ENCODE measurements around the gene GNGT2.

The GNGT2 gene

DNA sequence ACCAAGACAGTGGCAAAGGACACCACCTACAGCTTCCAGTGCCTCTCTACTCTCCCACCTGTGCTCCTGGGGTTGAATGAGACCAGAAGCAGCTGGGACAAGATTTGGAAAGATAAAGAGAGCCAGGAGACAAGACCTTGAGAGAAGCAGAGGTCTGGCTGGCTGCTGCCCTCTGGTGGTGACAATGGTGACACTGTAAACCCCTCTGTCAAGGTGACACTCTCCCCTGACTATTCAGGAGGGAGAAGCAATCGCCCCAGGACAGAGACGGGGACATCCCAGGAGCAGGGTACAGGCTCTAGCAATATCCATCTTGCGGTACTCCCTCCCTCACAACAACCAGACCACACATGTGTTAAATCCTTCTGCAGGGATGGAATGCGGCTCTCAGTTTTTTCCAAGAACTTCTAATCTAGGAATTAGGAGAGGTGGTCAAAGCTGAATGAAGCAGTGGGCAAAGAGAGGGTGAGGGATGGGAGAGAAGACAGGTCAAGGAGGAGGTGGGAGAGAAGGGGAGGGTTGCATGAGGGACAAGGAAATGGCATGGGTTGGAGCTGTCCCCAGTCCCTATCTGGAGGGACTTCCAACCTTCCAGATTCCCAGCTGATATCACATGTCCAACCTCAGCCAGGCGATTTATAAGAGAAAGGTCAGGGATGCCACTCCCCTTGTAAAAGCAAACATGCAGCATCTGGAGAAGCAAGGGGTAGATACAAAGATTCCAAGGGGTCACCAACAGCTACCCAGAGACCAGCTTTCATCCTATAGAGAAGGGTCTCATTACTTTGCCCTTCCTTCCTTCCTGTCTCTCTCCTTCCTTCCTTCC is 17.3 kb upstream of the GNGT2 start:
- Histone ChIP-seq H3K9me2 (replicated peaks; ENCODE audit: insufficient read depth, low read length) (no peaks in the 10 kb centered on the region), H2AFZ (ENCODE audit: low read length) (no peak overlapping the region), H3K27me3 (replicated peaks; ENCODE audit: insufficient read depth, low read length) (peaks cover 82% of the 10 kb centered on the region), H3K9me3 (replicated peaks; ENCODE audit: insufficient read depth, low read length) (no peaks in the 10 kb centered on the region), H3K27ac (ENCODE audit: low read length) (no peak overlapping the region), H3K79me2 (ENCODE audit: low read length) (no peaks in the 10 kb centered on the region), H4K20me1 (ENCODE audit: insufficient read depth, low read length) (no peaks in the 10 kb centered on the region), H3F3A (ENCODE audit: insufficient read depth, low read length) (no peaks in the 10 kb centered on the region), H3K4me3 (ENCODE audit: low read length) (no peak overlapping the region), H3K4me1 (ENCODE audit: low read length) (peaks cover 4% of the 10 kb centered on the region; the same call in 1 of the 2 replicates), H3K4me2 (ENCODE audit: low read depth, low read length) (no peak overlapping the region), H3K9ac (ENCODE audit: low read length) (no peak overlapping the region), H3K36me3 (replicated peaks; ENCODE audit: insufficient read depth, low read length) (no peaks in the 10 kb centered on the region)
- no peak for TF ChIP-seq EZH2 (optimal IDR thresholded peaks at IDR 0.05; ENCODE audit: low read depth, low read length)
- TF ChIP-seq, protein P1, sequence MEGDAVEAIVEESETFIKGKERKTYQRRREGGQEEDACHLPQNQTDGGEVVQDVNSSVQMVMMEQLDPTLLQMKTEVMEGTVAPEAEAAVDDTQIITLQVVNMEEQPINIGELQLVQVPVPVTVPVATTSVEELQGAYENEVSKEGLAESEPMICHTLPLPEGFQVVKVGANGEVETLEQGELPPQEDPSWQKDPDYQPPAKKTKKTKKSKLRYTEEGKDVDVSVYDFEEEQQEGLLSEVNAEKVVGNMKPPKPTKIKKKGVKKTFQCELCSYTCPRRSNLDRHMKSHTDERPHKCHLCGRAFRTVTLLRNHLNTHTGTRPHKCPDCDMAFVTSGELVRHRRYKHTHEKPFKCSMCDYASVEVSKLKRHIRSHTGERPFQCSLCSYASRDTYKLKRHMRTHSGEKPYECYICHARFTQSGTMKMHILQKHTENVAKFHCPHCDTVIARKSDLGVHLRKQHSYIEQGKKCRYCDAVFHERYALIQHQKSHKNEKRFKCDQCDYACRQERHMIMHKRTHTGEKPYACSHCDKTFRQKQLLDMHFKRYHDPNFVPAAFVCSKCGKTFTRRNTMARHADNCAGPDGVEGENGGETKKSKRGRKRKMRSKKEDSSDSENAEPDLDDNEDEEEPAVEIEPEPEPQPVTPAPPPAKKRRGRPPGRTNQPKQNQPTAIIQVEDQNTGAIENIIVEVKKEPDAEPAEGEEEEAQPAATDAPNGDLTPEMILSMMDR (IDR thresholded peaks at IDR 0.05; ENCODE audit: low read length): peak; percentile 85
- DNase-seq: peak; percentile 67

DNA sequence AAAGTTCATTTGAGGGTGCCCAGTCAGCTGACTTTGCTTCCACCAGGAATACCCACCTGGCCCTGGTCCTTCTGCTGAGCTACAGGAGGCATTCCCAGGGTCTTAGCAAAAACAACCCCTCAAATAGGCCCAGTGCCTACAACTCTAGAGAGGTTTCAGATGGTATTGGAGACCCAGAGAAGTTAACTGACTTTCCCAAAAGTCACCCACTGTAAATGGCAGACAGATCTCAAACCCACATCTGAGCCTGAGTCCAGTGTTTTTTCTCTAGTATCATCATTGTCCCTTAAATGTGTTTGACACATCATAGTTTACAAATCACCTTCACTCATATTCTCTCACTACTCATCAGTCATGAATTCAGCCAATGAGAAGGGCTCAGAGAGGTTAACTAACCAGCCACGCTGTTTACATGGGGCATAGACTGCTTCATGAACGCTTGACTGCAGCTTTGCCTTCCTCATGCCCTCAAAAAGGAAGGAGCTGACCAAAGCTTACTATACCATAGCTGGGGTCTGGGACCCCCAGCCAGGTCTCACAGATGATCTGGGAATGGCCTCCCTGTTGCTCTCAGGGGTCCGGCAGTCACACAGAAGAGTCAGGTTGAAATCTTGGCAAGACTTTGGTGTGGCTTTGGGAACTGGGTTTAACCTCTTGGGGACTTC is 16.5 kb upstream of the GNGT2 start:
- Histone ChIP-seq H3K9me3 (replicated peaks; ENCODE audit: insufficient read depth, low read length) (no peaks in the 10 kb centered on the region), H3K4me2 (ENCODE audit: low read depth, low read length) (no peak overlapping the region), H3K4me3 (ENCODE audit: low read length) (no peak overlapping the region), H3F3A (ENCODE audit: insufficient read depth, low read length) (no peaks in the 10 kb centered on the region), H3K36me3 (replicated peaks; ENCODE audit: insufficient read depth, low read length) (no peaks in the 10 kb centered on the region), H2AFZ (ENCODE audit: low read length) (no peak overlapping the region), H3K27me3 (replicated peaks; ENCODE audit: insufficient read depth, low read length) (peaks cover 89% of the 10 kb centered on the region), H4K20me1 (ENCODE audit: insufficient read depth, low read length) (no peaks in the 10 kb centered on the region), H3K9me2 (replicated peaks; ENCODE audit: insufficient read depth, low read length) (no peaks in the 10 kb centered on the region), H3K9ac (ENCODE audit: low read length) (no peak overlapping the region), H3K79me2 (ENCODE audit: low read length) (no peaks in the 10 kb centered on the region), H3K27ac (ENCODE audit: low read length) (no peak overlapping the region), H3K4me1 (ENCODE audit: low read length) (peaks cover 4% of the 10 kb centered on the region; the same call in 1 of the 2 replicates)
- TF ChIP-seq EZH2phosphoT487 (IDR thresholded peaks at IDR 0.05; ENCODE audit: low read length) (no peak), EZH2 (optimal IDR thresholded peaks at IDR 0.05; ENCODE audit: low read depth, low read length) (no peak)
- TF ChIP-seq, protein P1 (IDR thresholded peaks at IDR 0.05; ENCODE audit: low read length): no peak
- DNase-seq: no peak

GRCh38 chr17:49225554-49226236 is 15.3 kb upstream of the GNGT2 start:
- Histone ChIP-seq H3K9ac (ENCODE audit: low read length) (no peak overlapping the region), H3K4me1 (ENCODE audit: low read length) (peaks cover 4% of the 10 kb centered on the region; the same call in 1 of the 2 replicates), H4K20me1 (ENCODE audit: insufficient read depth, low read length) (no peaks in the 10 kb centered on the region), H3K4me3 (ENCODE audit: low read length) (no peak overlapping the region), H3K27ac (ENCODE audit: low read length) (no peak overlapping the region), H3K79me2 (ENCODE audit: low read length) (no peaks in the 10 kb centered on the region), H3K4me2 (ENCODE audit: low read depth, low read length) (no peak overlapping the region), H2AFZ (ENCODE audit: low read length) (no peak overlapping the region), H3K9me3 (replicated peaks; ENCODE audit: insufficient read depth, low read length) (no peaks in the 10 kb centered on the region), H3K9me2 (replicated peaks; ENCODE audit: insufficient read depth, low read length) (no peaks in the 10 kb centered on the region), H3K36me3 (replicated peaks; ENCODE audit: insufficient read depth, low read length) (no peaks in the 10 kb centered on the region), H3F3A (ENCODE audit: insufficient read depth, low read length) (no peaks in the 10 kb centered on the region), H3K27me3 (replicated peaks; ENCODE audit: insufficient read depth, low read length) (peaks cover 86% of the 10 kb centered on the region)
- no peak for DNase-seq
- TF ChIP-seq, protein P1 (IDR thresholded peaks at IDR 0.05; ENCODE audit: low read length): no peak
- no peak for TF ChIP-seq EZH2phosphoT487 (IDR thresholded peaks at IDR 0.05; ENCODE audit: low read length)
- no peak for TF ChIP-seq EZH2 (optimal IDR thresholded peaks at IDR 0.05; ENCODE audit: low read depth, low read length)
